ENCODE results near the gene RRAGC.
"Not testable (repeated sequence)": the region's sequence is repeated elsewhere in the genome, so short reads cannot be mapped to it uniquely, and the experiment has no call there.

RRAGC gene

GRCh38 chr1:38812981-38813380 is 46.6 kb downstream of the RRAGC start:
- H2AFZ ChIP-seq (ENCODE audit: low read depth, low read length), result no peak overlapping the region
- H2AK5ac ChIP-seq (ENCODE audit: low read length, severe bottlenecking), result no peak overlapping the region
- no peak overlapping the region for H4K91ac ChIP-seq (ENCODE audit: low read length)
- no peaks in the 10 kb centered on the region for H3K36me3 ChIP-seq (ENCODE audit: control insufficient read depth in 1 of 2, insufficient read depth in 2 of 2, low read depth in 1 of 2, low read length in 2 of 2)
- H3K9ac ChIP-seq (ENCODE audit: low read length), result no peak overlapping the region
- DNase-seq, result no peak
- H3K14ac ChIP-seq (ENCODE audit: low read length in 2 of 2), result no peak overlapping the region
- 70% methylated on average over 4 of the region's 5 CpGs for WGBS
- no peak overlapping the region for H3K18ac ChIP-seq (ENCODE audit: low read depth in 1 of 2, low read length in 2 of 2)
- H2BK15ac ChIP-seq (ENCODE audit: low read depth, poor library complexity, severe bottlenecking), result no peak overlapping the region
- peaks cover 5% of the 10 kb centered on the region for H3K4me1 ChIP-seq (ENCODE audit: control insufficient read depth, insufficient read depth, low read depth, low read length)
- no peak overlapping the region for H2BK120ac ChIP-seq (ENCODE audit: low read depth, low read length)
- H4K8ac ChIP-seq (ENCODE audit: low read length), result no peak overlapping the region
- peaks cover 21% of the 10 kb centered on the region for H3K9me3 ChIP-seq (ENCODE audit: control insufficient read depth, low read length)
- no peak overlapping the region for H3K27ac ChIP-seq (ENCODE audit: low read length, poor library complexity, severe bottlenecking)
- H3K23ac ChIP-seq (ENCODE audit: low read length in 2 of 2), result no peak overlapping the region
- no peak overlapping the region for H3K4ac ChIP-seq (ENCODE audit: low read depth in 1 of 2, low read length in 2 of 2)
- H3K4me3 ChIP-seq (ENCODE audit: insufficient read depth in 1 of 2, low read depth in 1 of 2, low read length in 2 of 2), result no peak overlapping the region
- H3K27me3 ChIP-seq (ENCODE audit: control insufficient read depth in 1 of 2, insufficient read depth in 1 of 2, low read length in 2 of 2), result peaks cover 75 to 94% of the 10 kb centered on the region in 2 experiments
- H2BK12ac ChIP-seq (ENCODE audit: low read length in 2 of 2), result no peak overlapping the region
- H3K79me1 ChIP-seq (replicated peaks; ENCODE audit: low read length, poor library complexity, severe bottlenecking), result no peaks in the 10 kb centered on the region
- H2BK5ac ChIP-seq (ENCODE audit: low read depth, low read length, poor library complexity, severe bottlenecking), result no peak overlapping the region
- no peak overlapping the region for H3K4me2 ChIP-seq (ENCODE audit: low read length, poor library complexity, severe bottlenecking)

- not testable (repeated sequence) for H2AK5ac ChIP-seq (ENCODE audit: low read length, severe bottlenecking); DNase-seq; H3K27ac ChIP-seq (ENCODE audit: low read length, poor library complexity, severe bottlenecking); H2AFZ ChIP-seq (ENCODE audit: low read depth, low read length); H3K18ac ChIP-seq (ENCODE audit: low read depth in 1 of 2, low read length in 2 of 2); H3K79me1 ChIP-seq (replicated peaks; ENCODE audit: low read length, poor library complexity, severe bottlenecking); H3K23ac ChIP-seq (ENCODE audit: low read length in 2 of 2); H4K91ac ChIP-seq (ENCODE audit: low read length); H2BK12ac ChIP-seq (ENCODE audit: low read length in 2 of 2); H2BK15ac ChIP-seq (ENCODE audit: low read depth, poor library complexity, severe bottlenecking); H3K4me1 ChIP-seq (ENCODE audit: control insufficient read depth, insufficient read depth, low read depth, low read length); H3K4me3 ChIP-seq (ENCODE audit: insufficient read depth in 1 of 2, low read depth in 1 of 2, low read length in 2 of 2); H3K4me2 ChIP-seq (ENCODE audit: low read length, poor library complexity, severe bottlenecking); H2BK5ac ChIP-seq (ENCODE audit: low read depth, low read length, poor library complexity, severe bottlenecking); H2BK120ac ChIP-seq (ENCODE audit: low read depth, low read length); H3K36me3 ChIP-seq (ENCODE audit: control insufficient read depth in 1 of 2, insufficient read depth in 2 of 2, low read depth in 1 of 2, low read length in 2 of 2); H3K14ac ChIP-seq (ENCODE audit: low read length in 2 of 2); H3K4ac ChIP-seq (ENCODE audit: low read depth in 1 of 2, low read length in 2 of 2); H3K9ac ChIP-seq (ENCODE audit: low read length); H4K8ac ChIP-seq (ENCODE audit: low read length)
- Histone ChIP-seq H3K9me3 (ENCODE audit: control insufficient read depth, low read length) (peaks cover 14% of the 10 kb centered on the region), H3K27me3 (ENCODE audit: control insufficient read depth in 1 of 2, insufficient read depth in 1 of 2, low read length in 2 of 2) (peaks cover 70 to 90% of the 10 kb centered on the region in 2 experiments)
- 87% methylated on average over 1 of the region's 4 CpGs for WGBS
Observed at GRCh38 chr1:38811466-38811865, 48.1 kb downstream of the RRAGC start.

GRCh38 chr1:38806090-38806489 is 53.5 kb downstream of the RRAGC start:
- Histone ChIP-seq H3K79me1 (replicated peaks; ENCODE audit: low read length, poor library complexity, severe bottlenecking) (no peaks in the 10 kb centered on the region), H3K23ac (ENCODE audit: low read length in 2 of 2) (no peak overlapping the region), H3K14ac (ENCODE audit: low read length in 2 of 2) (no peak overlapping the region), H3K18ac (ENCODE audit: low read depth in 1 of 2, low read length in 2 of 2) (no peak overlapping the region), H2BK15ac (ENCODE audit: low read depth, poor library complexity, severe bottlenecking) (no peak overlapping the region), H2AFZ (ENCODE audit: low read depth, low read length) (no peak overlapping the region), H3K4ac (ENCODE audit: low read depth in 1 of 2, low read length in 2 of 2) (no peak overlapping the region), H2BK5ac (ENCODE audit: low read depth, low read length, poor library complexity, severe bottlenecking) (no peak overlapping the region), H2BK120ac (ENCODE audit: low read depth, low read length) (no peak overlapping the region), H4K91ac (ENCODE audit: low read length) (no peak overlapping the region), H3K4me3 (ENCODE audit: insufficient read depth in 1 of 2, low read depth in 1 of 2, low read length in 2 of 2) (no peak overlapping the region), H3K4me1 (ENCODE audit: control insufficient read depth, insufficient read depth, low read depth, low read length) (peaks cover 7% of the 10 kb centered on the region), H3K9me3 (ENCODE audit: control insufficient read depth, low read length) (peaks cover 4% of the 10 kb centered on the region), H3K9ac (ENCODE audit: low read length) (no peak overlapping the region), H3K36me3 (ENCODE audit: control insufficient read depth in 1 of 2, insufficient read depth in 2 of 2, low read depth in 1 of 2, low read length in 2 of 2) (no peaks in the 10 kb centered on the region), H3K27me3 (ENCODE audit: control insufficient read depth in 1 of 2, insufficient read depth in 1 of 2, low read length in 2 of 2) (peaks cover 78 to 83% of the 10 kb centered on the region in 2 experiments), H2BK12ac (ENCODE audit: low read length in 2 of 2) (no peak overlapping the region), H3K4me2 (ENCODE audit: low read length, poor library complexity, severe bottlenecking) (no peak overlapping the region), H4K8ac (ENCODE audit: low read length) (no peak overlapping the region), H3K27ac (ENCODE audit: low read length, poor library complexity, severe bottlenecking) (no peak overlapping the region), H2AK5ac (ENCODE audit: low read length, severe bottlenecking) (no peak overlapping the region)
- no peak for DNase-seq
- no CpG with 5 or more reads among the region's 1 CpG for WGBS

GRCh38 chr1:38805036-38805435 is 54.5 kb downstream of the RRAGC start:
- no peak overlapping the region for H2BK12ac ChIP-seq (ENCODE audit: low read length in 2 of 2)
- no peak overlapping the region for H2AFZ ChIP-seq (ENCODE audit: low read depth, low read length)
- H3K4me2 ChIP-seq (ENCODE audit: low read length, poor library complexity, severe bottlenecking), result no peak overlapping the region
- no peaks in the 10 kb centered on the region for H3K79me1 ChIP-seq (replicated peaks; ENCODE audit: low read length, poor library complexity, severe bottlenecking)
- no peak overlapping the region for H3K4ac ChIP-seq (ENCODE audit: low read depth in 1 of 2, low read length in 2 of 2)
- no peak for DNase-seq
- H3K9ac ChIP-seq (ENCODE audit: low read length), result no peak overlapping the region
- no peak overlapping the region for H3K4me3 ChIP-seq (ENCODE audit: insufficient read depth in 1 of 2, low read depth in 1 of 2, low read length in 2 of 2)
- H4K8ac ChIP-seq (ENCODE audit: low read length), result no peak overlapping the region
- no peak overlapping the region for H2AK5ac ChIP-seq (ENCODE audit: low read length, severe bottlenecking)
- no peak overlapping the region for H2BK15ac ChIP-seq (ENCODE audit: low read depth, poor library complexity, severe bottlenecking)
- H3K9me3 ChIP-seq (ENCODE audit: control insufficient read depth, low read length), result peaks cover 4% of the 10 kb centered on the region
- H4K91ac ChIP-seq (ENCODE audit: low read length), result no peak overlapping the region
- no peak overlapping the region for H2BK5ac ChIP-seq (ENCODE audit: low read depth, low read length, poor library complexity, severe bottlenecking)
- H3K27ac ChIP-seq (ENCODE audit: low read length, poor library complexity, severe bottlenecking), result no peak overlapping the region
- H3K23ac ChIP-seq (ENCODE audit: low read length in 2 of 2), result no peak overlapping the region
- H3K27me3 ChIP-seq (ENCODE audit: control insufficient read depth in 1 of 2, insufficient read depth in 1 of 2, low read length in 2 of 2), result peaks cover 72 to 74% of the 10 kb centered on the region in 2 experiments
- peaks cover 7% of the 10 kb centered on the region for H3K4me1 ChIP-seq (ENCODE audit: control insufficient read depth, insufficient read depth, low read depth, low read length)
- WGBS, result 67% methylated on average over 8 of the region's 8 CpGs
- H3K18ac ChIP-seq (ENCODE audit: low read depth in 1 of 2, low read length in 2 of 2), result no peak overlapping the region
- H2BK120ac ChIP-seq (ENCODE audit: low read depth, low read length), result no peak overlapping the region
- H3K14ac ChIP-seq (ENCODE audit: low read length in 2 of 2), result no peak overlapping the region
- no peaks in the 10 kb centered on the region for H3K36me3 ChIP-seq (ENCODE audit: control insufficient read depth in 1 of 2, insufficient read depth in 2 of 2, low read depth in 1 of 2, low read length in 2 of 2)
